DMS53 (cell line): Measurements from ENCODE around the gene ARF3.
"Not testable (repeated sequence)": the region's sequence is repeated elsewhere in the genome, so short reads cannot be mapped to it uniquely, and the experiment has no call there.

Source experiments
- DNase-seq: peaks from one replicate; lab custom pipeline; 2025; lab: John Stamatoyannopoulos, UW

Gene ARF3

DNA sequence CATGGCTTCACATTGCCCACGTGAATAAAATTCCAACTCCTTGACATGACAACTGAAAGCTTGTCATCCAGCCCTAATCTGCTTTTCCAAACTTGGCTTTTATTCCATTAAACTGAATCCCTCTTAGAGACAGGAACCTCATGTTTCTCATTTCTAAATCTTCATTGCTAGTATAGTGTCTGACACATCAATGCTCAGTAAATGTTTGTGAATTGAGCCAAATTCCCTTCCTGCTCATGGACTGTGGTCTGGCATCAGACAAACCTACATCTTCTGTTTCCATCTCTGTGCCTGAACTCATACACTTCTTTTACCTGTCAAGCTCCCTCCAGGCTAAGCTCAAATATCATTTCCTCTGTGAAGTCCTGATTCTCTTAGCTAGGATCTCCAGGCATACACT is 27.7 kb downstream of the ARF3 start:
- no peak for DNase-seq

DNA sequence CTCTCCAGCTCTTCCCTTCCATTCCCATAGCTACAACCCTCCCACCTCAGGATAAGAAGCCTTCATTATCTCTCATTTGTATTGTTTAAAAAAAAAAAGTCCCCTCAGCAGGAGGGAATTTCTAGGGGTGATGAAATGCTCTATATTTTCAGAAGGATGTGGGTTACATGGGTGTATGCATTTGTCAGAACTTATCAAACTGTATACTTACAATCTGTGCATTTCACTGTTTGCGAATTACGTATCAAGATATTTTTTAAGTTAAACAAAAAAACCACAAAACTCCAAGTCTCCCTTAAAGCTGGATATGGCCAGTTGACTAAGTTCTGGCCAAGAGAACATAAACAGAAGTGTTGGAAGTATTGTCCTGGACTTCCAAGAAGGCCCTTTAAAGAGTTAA is 30.0 kb downstream of the ARF3 start:
- DNase-seq, result no peak

DNA sequence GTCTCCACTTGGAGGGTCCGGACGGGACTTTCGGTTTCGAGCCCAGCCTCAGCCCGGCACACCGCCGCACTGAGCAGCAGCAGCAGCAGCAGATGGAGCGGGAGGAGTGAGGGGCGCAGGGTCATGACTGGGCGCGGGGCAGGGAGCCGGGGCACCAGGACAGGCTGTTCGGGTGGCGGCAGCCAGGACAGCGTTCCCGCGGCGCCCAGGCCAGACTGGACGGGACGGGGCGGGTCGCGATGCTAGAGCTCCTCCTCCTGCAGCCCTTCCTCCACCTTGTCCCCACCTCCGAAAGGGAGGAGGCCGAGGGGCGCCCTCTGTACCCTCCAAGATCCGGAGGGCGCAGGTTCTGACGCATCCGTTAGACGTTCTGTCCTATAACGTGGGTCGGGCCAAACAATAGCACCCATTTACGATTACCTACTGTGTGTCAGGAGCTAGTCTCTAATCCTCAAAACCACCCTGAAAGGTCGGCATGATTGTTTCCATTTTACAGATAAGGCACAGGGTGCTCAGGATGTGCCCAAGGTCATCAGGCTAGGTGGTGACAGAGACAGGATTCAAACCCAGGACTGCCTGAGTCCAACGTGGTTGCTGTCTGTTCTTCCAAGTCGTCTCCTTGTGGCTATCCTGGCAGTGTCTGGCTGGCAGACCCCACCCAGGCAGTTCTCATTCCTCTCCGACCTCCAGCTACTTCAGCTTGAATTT is 31.8 kb downstream of the ARF3 start, which contains the start of gene FKBP11:
TSS of gene FKBP11 (minus strand) at position 189 of the 708 bp plus-strand sequence. CDS start at position 125, 64 bp downstream.
- peak; percentile 74 for DNase-seq

DNA sequence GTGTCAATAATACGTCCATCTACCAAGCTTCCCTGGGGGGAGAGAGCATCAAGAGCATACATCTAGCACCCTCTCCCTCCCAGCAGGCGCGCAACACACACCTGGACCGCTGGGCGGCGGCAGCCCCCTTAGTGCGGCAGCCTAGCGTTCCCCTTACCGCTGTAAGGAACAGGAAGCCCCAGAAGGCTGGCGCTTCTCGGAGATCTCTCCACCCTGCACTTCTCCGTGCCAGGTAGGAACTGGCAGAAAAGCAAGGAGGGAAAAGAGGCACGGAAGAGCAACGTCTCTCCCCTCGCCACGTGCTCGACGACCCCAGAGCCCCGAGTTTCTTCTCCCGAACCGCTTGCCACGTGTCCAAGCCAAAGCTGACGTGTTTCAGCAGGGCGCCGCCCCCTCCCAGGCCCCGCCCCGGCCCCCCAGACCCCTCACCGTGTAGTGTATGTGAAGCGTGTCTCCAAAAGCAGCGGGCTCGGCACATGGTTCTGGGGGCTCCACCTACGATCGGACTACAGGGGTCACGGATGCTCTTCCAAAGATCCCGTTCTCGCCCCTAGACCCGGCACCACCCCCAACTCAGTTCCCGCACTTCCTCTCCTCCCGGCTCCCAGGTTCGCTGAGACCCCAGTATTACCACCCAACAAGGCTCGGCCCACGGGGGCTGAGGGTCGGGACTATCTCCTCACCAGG is 32.5 kb downstream of the ARF3 start:
- DNase-seq, result peak; percentile 81

DNA sequence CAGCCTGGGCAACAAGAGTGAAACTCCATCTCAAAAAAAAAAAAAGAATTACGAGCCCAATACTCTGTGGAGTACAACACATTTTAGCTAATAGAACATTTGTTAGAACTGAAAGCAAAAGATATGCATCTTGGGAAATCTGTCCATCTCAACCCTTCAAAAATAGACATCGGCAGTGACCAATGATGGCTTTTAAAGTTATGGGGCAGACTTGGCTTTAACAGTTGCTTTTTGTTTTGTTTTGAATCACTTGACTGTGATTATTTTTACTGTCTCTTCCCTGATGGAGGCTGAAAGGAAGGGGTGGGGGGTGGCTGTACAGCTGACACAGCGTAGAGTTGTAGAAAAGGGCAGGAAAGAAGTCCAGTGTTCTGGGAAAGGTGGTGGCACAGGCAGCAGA is 34.2 kb downstream of the ARF3 start:
- no peak for DNase-seq

DNA sequence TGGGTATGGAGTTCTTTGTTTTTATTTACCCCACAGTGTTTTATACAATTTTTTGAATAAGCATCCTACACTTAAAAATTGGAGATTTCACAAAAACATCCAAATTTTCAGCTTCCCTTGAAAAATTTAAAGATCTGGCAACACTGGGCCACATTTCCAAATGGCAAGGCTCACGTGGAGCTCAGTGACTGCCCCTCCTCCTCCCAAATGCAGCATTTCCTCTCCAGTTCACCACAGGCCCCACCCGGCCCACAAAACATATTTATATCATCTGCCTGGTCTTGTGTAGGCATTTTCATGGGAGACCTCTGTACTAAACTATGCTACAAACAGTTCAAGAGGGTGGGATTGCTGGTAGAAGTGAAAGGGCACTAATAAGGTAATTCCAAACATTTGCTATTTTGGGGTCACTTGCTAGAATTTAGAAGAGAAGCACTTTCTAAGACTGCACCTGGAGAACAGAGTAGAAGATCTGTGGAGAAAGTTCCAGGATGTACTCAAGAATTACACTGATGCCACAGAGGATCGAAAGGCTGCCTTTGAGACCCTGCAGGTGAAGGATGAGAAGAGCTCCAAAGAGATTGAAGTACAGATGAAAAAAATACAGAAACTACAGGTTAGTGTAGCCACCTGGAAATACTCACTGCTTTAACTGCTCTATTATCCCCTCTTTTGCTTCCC is 39.3 kb downstream of the ARF3 start:
- DNase-seq, result no peak

DNA sequence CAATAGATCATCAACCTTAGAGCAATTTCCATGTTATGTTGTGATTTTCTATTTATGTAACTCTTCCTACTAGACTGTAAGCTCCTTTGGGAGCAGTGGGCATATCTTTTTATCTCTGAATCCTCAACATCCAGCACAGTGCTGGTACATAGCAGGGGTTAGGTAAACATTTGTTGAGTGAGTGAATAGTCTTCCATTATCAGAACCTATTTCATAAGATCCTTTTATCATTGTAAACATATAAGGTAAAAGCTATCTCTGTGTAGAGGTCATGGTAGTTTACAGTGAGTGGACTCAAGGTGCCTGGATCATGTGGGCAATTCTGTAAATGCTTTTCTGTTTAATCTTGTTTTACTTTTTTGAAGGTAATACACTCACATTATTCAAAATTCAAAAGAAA is 47.1 kb downstream of the ARF3 start:
- DNase-seq, result no peak

DNA sequence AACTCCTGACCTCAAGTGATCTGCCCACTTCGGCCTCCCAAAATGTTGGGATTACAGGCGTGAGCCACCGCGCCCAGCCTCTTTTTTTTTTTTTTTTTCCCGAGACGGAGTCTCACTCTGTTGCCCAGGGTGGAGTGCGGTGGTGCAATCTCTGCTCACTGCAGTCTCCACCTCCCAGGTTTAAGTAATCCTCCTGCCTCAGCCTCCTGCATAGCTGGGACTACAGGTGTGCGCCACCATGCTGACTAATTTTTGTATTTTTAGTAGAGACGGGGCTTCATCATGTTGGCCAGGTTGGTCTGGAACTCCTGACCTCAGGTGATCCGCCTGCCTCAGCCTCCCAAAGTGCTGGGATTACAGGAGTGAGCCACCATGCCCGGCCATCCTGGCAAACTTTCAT is 47.6 kb downstream of the ARF3 start:
- DNase-seq, result not testable (repeated sequence)

DNA sequence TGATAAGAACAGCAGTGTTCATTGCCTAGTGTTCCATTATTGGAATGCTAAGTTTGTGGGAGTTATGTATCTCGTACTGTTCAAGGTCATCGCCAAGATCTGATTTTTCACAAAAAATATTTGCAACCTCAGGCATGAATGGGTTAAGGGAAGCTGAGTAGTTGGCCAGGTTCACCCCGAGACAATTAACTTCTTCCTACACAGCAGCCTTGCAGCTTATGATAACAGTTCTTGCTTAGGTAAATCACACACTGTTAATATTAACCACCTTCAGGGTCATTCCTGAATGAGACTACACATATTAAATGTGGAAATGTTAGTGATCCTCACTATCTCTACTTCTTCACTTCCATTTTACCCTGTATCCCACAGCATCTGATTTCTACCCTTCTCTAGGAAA is 50.0 kb downstream of the ARF3 start:
- no peak for DNase-seq

DNA sequence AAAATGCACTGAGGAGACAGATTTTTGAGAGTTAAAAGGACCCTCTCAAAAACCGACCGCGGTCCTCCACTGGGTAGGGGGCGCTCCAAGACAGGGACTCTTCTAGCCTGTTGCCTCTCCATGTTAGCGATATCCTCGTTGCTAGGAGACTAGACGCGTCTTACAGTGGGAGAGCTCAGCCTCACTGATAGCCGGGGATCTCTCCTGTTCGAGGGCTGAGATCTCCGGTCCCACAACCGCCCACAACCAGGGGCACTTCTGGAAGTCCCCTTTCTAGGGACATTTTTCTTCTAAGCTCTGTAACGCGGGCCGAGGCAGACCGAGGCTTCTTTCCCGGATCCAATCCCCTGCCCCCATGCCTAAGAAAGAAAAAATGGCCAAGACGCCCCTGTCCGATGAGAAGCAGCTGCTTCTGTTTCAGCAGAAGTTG is 53.3 kb downstream of the ARF3 start:
- DNase-seq, result peak; percentile 96

DNA sequence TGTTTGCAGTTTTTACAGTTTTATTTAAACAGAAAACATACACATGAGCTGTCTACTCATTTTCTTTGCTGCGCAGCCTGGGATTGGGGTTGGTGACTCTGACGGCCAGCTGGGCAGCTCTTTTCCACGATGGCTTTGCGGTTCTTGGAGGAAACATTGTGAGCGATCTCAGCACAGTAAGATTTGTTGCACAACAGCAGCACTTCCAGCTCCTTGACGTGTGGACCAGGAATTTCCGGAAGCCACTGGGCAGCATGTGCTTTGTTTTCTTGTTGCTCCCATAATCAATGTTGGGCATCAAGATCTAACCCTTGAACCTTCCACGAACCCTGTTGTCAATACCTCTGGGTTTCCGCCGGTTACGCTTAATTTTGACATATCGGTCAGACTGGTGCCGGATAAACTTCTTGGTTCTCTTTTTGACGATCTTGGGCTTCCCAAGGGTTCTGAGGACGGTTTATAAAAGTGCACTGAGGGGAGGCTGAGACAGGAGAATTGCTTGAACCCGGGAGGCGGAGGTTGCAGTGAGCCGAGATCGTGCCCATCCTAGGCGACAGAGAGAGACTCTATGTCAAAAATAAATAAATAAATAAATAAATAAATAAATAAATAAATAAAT is 53.8 kb downstream of the ARF3 start:
- peak; percentile 62 for DNase-seq

DNA sequence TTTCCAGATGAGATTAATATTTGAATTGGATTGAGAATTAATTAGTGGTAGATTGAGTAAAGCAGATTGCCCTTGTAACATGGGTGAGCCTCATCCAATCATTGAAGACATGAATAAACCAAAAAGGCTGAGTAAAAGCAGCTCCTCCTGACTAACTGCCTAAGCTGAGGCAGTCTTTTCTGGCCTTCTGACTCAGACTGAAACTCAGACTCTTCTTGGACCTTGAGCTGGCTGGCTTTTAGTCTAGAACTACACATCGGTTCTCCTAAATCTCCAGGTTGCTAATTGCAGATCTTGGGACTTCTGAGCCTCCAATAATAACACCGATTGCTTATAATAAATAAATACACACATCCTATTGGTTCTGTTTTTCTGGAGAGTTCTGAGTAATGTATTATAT is 56.0 kb downstream of the ARF3 start:
- DNase-seq, result no peak

DNA sequence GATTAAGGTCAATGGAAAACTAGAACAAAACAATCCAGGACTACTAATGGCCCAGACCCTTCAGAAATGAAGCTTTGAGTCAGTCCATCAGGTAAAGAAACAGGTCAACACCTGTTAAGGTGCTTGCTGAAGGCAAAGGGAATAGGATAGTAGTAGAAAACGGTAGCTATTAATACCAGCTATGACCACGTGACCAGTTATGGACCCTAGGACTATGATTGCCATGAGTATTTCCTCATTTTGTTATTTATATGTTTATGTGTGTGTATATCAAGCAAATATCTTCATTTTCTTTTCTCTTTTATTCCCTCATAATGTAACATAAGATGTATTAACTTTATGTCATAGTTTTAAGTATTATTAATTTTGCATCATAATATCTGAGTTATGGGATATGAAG is 57.6 kb downstream of the ARF3 start:
- DNase-seq, result no peak

DNA sequence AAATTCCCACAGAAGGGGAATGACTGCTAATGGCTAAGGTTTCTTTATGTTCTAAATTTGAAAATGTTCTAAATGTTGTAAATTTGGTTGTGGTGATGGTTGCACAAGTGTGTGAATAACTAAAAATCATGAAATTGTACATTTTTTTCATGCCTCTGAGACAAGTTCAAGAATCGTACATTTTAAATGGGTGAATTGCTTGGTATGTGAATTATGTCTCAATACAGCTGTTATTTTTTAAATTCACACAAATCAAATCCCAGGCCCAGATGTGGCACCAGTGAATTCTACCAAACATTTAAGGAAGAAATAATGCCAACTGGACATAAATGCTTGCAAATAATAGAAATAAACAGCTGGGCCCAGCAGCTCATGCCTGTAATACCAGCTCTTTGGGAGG is 63.0 kb downstream of the ARF3 start:
- no peak for DNase-seq

DNA sequence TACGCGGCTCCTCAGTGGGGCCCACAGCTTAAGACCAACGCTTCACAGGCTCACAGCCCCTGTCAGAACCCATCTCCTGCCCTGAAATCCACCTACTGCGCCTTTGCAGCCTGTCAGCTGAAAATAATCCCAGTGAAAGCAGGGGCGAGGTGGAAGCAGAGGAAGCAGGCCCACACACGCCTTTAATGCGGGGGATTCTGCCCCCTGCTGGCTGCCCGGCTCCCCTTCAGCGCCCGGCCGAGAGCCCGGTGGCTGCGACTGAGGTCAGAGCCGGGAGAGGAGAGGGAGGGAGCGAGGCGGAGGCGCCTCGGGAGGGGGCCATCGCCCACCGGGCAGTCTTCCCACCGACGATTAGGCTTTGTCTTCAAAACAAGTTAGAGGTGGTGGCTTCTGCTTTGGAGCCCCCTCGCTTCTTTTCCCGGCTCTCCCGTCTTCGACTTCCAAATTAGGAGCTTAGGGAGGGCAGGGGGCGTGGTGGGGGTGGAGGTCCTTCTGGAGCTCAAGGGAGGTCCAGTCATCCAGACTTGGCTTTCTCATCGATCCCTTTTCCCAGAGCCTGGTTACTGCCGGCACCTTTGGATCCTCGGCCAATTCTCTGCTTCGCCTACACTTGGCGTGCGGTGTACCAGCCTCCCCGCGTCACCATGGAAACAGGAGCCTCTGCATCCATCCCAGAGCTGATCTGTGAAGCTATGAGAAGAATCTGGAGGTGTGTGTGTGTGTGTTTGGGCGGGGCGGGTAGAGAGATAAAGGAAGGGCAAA is 66.4 kb downstream of the ARF3 start:
- peak; percentile 86 for DNase-seq

DNA sequence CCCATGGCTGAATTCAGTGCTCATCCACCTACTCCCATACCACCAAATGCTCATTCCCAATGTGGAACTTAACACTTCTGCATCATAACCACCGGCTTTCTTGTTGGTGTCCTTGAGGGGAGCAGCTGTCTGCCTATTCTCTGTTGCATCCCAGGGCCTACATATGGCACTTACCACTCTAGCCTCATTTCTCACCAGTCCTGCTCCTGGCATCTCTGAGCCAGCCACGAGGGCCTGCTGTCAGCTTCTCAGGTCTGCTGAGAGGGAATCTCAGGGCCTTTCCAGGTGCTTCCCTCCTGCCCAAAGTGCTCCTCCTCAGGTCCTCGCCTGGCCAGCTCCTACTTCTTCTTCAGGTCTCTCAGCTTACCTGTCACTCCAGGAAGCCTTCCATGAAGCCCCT is 67.6 kb downstream of the ARF3 start:
- DNase-seq, result no peak
